ENCODE data around the gene SLC13A2. TPM values are rescaled to one million over a fixed set of nuclear protein-coding genes. Genes with fewer than 3 reads are reported as not detected.

Gene SLC13A2
- total RNA-seq, 1 experiment from 2014 or later: not detected

GRCh38 chr17:28533091-28533807 is 59.8 kb downstream of the SLC13A2 start:
- Histone ChIP-seq H2AFZ (ENCODE audit: low read depth, low read length, poor library complexity, severe bottlenecking) (no peak overlapping the region), H4K20me1 (ENCODE audit: insufficient read depth) (no peaks in the 10 kb centered on the region), H3K9me2 (ENCODE audit: insufficient read depth) (no peaks in the 10 kb centered on the region), H3K27ac (ENCODE audit: low read depth, low read length) (no peak overlapping the region), H3K9me3 (ENCODE audit: control insufficient read depth in 1 of 2, insufficient read depth in 1 of 2, low read depth in 1 of 2, low read length in 2 of 2) (no peaks in the 10 kb centered on the region), H3K4me2 (ENCODE audit: low read length) (no peak overlapping the region), H3K9ac (ENCODE audit: low read length) (no peak overlapping the region), H3K4me1 (ENCODE audit: control insufficient read depth in 1 of 2, insufficient read depth in 2 of 2, low read length in 2 of 2) (peaks cover 0 to 3% of the 10 kb centered on the region in 2 experiments; a peak in 2 of 4 replicates), H3K79me2 (ENCODE audit: insufficient read depth, low read length) (no peaks in the 10 kb centered on the region), H3K36me3 (ENCODE audit: control insufficient read depth in 1 of 2, insufficient read depth in 2 of 2, low read length in 2 of 2) (no peaks in the 10 kb centered on the region), H3K4me3 (replicated peaks in 1 of 2; ENCODE audit: low read depth in 1 of 2, low read length in 2 of 2) (no peak overlapping the region), H3K27me3 (ENCODE audit: insufficient read depth, low read length) (peaks cover 7% of the 10 kb centered on the region)
- DNase-seq (ENCODE audit: low read depth, low spot score): no peak
- TF ChIP-seq MAX (IDR thresholded peaks at IDR 0.05): no peak
- TF ChIP-seq CEBPB (IDR thresholded peaks at IDR 0.05; ENCODE audit: low read depth): no peak
- no peak for TF ChIP-seq ZFX (IDR thresholded peaks at IDR 0.05)
- TF ChIP-seq SRF (IDR thresholded peaks at IDR 0.05; ENCODE audit: low read depth): no peak
- TF ChIP-seq EZH2 (IDR thresholded peaks at IDR 0.05): no peak
- TF ChIP-seq CBX3 (IDR thresholded peaks at IDR 0.05; ENCODE audit: low read depth): no peak
- TF ChIP-seq SIN3A (IDR thresholded peaks at IDR 0.05; ENCODE audit: low read depth): no peak
- TF ChIP-seq JUND (IDR thresholded peaks at IDR 0.05): no peak
- no peak for TF ChIP-seq SP1 (IDR thresholded peaks at IDR 0.05; ENCODE audit: low read depth)
- TF ChIP-seq EZH2phosphoT487 (IDR thresholded peaks at IDR 0.05; ENCODE audit: borderline replicate concordance): no peak
- no peak for ATAC-seq
- no TSS peak for BruUV-seq (replicated peaks)
- ChIA-PET CTCF (no interaction called here), POLR2A (no interaction called here), RAD21 (ENCODE audit: low non-redundant PET in 1 of 2, low total read pairs in 2 of 2, uncharacterized antibody in 2 of 2, unreplicated experiment in 2 of 2) (no interaction called here)
- intact Hi-C loops (cut with micrococcal nuclease): no loop called here

GRCh38 chr17:28534740-28535375 is 61.4 kb downstream of the SLC13A2 start:
- Histone ChIP-seq H3K9me2 (ENCODE audit: insufficient read depth) (no peaks in the 10 kb centered on the region), H4K20me1 (ENCODE audit: insufficient read depth) (no peaks in the 10 kb centered on the region), H3K4me3 (replicated peaks in 1 of 2; ENCODE audit: low read depth in 1 of 2, low read length in 2 of 2) (no peak overlapping the region), H3K27me3 (ENCODE audit: insufficient read depth, low read length) (peaks cover 7% of the 10 kb centered on the region), H2AFZ (ENCODE audit: low read depth, low read length, poor library complexity, severe bottlenecking) (no peak overlapping the region), H3K79me2 (ENCODE audit: insufficient read depth, low read length) (no peaks in the 10 kb centered on the region), H3K4me2 (ENCODE audit: low read length) (no peak overlapping the region), H3K36me3 (ENCODE audit: control insufficient read depth in 1 of 2, insufficient read depth in 2 of 2, low read length in 2 of 2) (no peaks in the 10 kb centered on the region), H3K4me1 (ENCODE audit: control insufficient read depth in 1 of 2, insufficient read depth in 2 of 2, low read length in 2 of 2) (no peaks in the 10 kb centered on the region; a peak in 1 of 4 replicates), H3K27ac (ENCODE audit: low read depth, low read length) (no peak overlapping the region), H3K9me3 (ENCODE audit: control insufficient read depth in 1 of 2, insufficient read depth in 1 of 2, low read depth in 1 of 2, low read length in 2 of 2) (no peaks in the 10 kb centered on the region), H3K9ac (ENCODE audit: low read length) (no peak overlapping the region)
- BruUV-seq (replicated peaks): no TSS peak
- intact Hi-C loops (cut with micrococcal nuclease): no loop called here
- DNase-seq (ENCODE audit: low read depth, low spot score): no peak
- ChIA-PET RAD21 (ENCODE audit: low non-redundant PET in 1 of 2, low total read pairs in 2 of 2, uncharacterized antibody in 2 of 2, unreplicated experiment in 2 of 2) (no interaction called here), CTCF (interaction anchor here (1.4 kb wide), 1 partner anchor 13 kb away, joined by 3 read pairs; no protein-coding TSS in a partner anchor), POLR2A (no interaction called here)
- ATAC-seq: no peak
- TF ChIP-seq SP1 (IDR thresholded peaks at IDR 0.05; ENCODE audit: low read depth) (no peak), MAX (IDR thresholded peaks at IDR 0.05) (no peak), EZH2 (IDR thresholded peaks at IDR 0.05) (no peak), ZNF274 (IDR thresholded peaks at IDR 0.05; ENCODE audit: low read depth, low read length) (no peak), ATF3 (IDR thresholded peaks at IDR 0.05) (no peak), EGR1 (IDR thresholded peaks at IDR 0.05; ENCODE audit: low read depth) (no peak), TCF7L2 (IDR thresholded peaks at IDR 0.05; ENCODE audit: borderline replicate concordance, extremely low read depth, insufficient read depth, insufficient read length) (no peak), ZFX (IDR thresholded peaks at IDR 0.05) (no peak), CBX3 (IDR thresholded peaks at IDR 0.05; ENCODE audit: low read depth) (no peak), YY1 (IDR thresholded peaks at IDR 0.05; ENCODE audit: extremely low read depth, insufficient replicate concordance, low read depth, low read length) (no peak), POLR2AphosphoS5 (IDR thresholded peaks at IDR 0.05; ENCODE audit: low read depth, low read length) (no peak), EZH2phosphoT487 (IDR thresholded peaks at IDR 0.05; ENCODE audit: borderline replicate concordance) (no peak), RAD21 (IDR thresholded peaks at IDR 0.05; ENCODE audit: low read depth) (no peak), CEBPB (IDR thresholded peaks at IDR 0.05; ENCODE audit: low read depth) (no peak), SRF (IDR thresholded peaks at IDR 0.05; ENCODE audit: low read depth) (no peak)

Data from HCT116 (cell line).